Smooth muscle cell of the brain vasculature (primary cell): ENCODE data around the gene RTP1.
"Not testable (repeated sequence)": the region's sequence is repeated elsewhere in the genome, so short reads cannot be mapped to it uniquely, and the experiment has no call there.

Source experiments
- DNase-seq: peaks from one replicate; pipeline ENCODE4 v3.0.0-alpha.2; 2012; ENCODE audit warnings: low read depth, low spot score

Gene RTP1

GRCh38 chr3:187198490-187198889 is 1.2 kb downstream of the RTP1 start:
- DNase-seq: no peak

GRCh38 chr3:187199463-187200050 is 2.3 kb downstream of the RTP1 start:
- not testable (repeated sequence) for DNase-seq

GRCh38 chr3:187205683-187206082 is 8.4 kb downstream of the RTP1 start:
- DNase-seq: no peak

GRCh38 chr3:187207062-187207461 is 9.8 kb downstream of the RTP1 start:
- no peak for DNase-seq

GRCh38 chr3:187207624-187208023 is 10.3 kb downstream of the RTP1 start:
- no peak for DNase-seq

DNA sequence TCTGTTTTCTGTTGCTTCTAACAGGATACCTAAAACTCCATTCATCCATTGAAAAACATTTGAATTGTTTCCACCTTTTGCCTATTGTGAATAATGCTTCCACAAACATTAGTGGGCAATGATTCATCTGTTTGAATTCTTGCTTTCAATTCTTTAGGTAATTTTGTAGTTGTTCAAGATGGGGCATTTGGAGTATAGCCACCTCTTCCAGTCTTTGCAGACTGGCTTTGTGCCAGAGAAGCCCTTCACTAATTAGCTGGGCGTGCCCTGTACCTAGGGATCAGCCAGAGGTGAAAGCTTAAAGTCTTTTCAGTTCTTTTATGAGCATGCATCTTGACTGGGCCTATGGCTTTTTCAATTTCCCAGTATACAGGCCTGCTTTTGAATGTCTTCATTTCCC is 10.9 kb downstream of the RTP1 start:
- no peak for DNase-seq

- DNase-seq: no peak
Observed at GRCh38 chr3:187209491-187209890, 12.2 kb downstream of the RTP1 start.

DNA sequence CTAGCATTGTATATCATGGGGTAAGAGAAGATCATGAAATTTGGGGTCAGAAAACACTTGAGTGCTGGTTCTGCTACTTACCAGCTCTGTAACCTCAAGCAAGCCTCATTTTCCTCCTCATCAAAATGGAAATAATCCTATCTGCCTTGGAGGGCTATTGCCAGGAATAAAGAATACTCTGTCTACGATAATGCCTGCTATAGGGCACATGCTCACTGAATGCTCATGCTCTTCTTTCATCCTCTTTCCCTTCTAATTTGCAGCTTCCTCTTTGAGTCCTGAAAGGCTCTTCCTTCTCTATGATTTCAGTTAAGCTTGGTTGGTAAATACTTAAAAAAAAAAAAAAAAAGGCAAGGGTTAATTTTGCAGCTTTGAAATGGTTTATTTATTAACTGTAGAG is 12.8 kb downstream of the RTP1 start:
- no peak for DNase-seq

GRCh38 chr3:187210545-187211327 is 13.4 kb downstream of the RTP1 start:
- no peak for DNase-seq

- no peak for DNase-seq
Observed at GRCh38 chr3:187211532-187212195, 14.4 kb downstream of the RTP1 start.

DNA sequence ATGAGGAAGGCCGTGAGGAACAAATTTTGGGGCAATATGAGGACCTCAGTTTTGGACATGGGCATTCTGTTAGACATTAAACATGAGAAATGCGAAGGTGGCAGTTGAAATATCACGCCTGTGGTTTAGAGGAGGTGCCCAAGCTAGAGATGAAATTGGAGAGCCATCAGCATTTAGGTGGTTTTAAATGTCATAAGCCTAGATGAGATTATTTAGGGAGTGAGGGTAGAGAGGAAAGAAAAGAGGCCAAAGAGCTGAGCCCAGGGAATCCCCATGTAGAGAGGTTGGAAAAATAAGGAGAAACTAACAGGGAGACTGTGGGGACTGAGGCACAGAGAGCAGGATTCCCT is 14.9 kb downstream of the RTP1 start:
- DNase-seq: no peak

- DNase-seq: no peak
Observed at GRCh38 chr3:187212705-187213104, 15.4 kb downstream of the RTP1 start.

DNA sequence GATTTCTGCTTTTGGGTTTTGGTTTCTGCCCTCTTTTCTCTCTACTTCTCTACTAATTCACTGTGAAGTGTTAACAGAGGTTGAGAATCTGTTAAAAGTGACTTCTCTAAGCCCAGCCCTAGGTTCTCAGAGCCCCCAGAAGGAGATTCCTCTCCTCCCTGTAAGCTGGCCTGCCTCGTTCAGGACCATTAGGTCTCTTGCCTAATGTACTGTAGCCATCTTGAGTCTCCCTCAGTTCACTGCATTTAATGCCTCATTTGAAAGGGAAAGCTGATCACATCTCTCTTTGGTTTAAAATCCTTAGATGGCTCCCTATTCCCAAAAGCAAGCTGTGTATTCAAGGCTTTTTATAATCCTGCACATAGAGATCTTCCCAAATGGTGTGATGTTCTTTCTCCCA is 16.3 kb downstream of the RTP1 start:
- no peak for DNase-seq

DNA sequence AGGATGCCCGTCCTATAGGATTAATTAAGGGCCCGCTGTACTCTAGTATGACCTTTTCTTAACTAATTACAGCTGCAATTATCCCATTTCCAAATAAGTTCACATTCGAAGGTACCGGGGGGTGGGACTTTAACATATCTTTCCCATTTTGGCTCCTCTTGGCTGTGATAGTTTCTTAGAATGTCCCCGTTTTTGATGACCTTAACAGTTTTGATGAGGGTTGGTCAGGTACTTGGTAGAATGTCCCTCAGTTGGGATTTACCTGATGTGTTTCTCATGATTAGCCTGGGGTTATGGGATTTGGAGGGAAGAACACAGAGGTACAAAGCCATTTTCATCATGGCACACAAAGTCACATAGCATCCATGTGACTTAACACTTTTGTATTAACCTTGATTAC is 18.2 kb downstream of the RTP1 start:
- no peak for DNase-seq

DNA sequence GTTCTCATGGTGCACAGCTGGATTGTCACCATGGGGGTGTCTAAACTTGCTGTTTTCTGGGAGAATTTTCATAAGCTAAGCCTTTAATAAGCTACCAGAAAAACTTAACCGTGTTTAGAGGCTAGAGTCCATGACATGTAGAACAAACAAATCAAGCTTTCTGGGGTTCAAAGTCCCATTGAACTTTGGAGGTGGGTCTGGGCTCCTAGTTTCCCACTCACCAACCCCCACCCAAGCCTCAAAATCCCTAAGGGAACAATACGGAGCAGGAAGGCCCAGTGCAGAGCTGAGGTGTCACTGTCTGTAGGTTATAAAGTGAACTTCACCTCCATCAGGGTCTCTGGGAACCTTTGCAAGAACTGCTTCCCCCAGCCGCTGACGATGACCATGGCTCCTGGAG is 25.5 kb downstream of the RTP1 start:
- no peak for DNase-seq

DNA sequence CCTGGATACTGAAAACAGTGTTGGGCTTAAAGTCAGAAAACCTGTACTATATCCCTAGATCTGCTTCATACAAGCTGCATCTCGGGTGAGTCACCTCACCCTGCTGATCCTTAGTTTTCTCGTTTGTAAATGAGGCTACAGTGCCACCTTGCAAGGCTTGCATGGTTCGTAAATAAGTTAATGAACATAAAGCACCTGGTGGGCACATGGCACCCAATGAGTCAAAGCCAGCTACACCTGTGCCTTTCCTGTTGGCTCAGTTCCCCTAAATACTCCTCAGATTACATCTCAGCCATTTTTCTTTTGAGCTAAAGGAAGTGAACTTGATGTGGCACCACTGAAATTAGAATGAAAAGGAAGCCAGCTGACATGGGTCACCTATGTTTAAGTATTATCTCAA is 26.5 kb downstream of the RTP1 start:
- no peak for DNase-seq

GRCh38 chr3:187227658-187228258 is 30.5 kb downstream of the RTP1 start:
- no peak for DNase-seq

DNA sequence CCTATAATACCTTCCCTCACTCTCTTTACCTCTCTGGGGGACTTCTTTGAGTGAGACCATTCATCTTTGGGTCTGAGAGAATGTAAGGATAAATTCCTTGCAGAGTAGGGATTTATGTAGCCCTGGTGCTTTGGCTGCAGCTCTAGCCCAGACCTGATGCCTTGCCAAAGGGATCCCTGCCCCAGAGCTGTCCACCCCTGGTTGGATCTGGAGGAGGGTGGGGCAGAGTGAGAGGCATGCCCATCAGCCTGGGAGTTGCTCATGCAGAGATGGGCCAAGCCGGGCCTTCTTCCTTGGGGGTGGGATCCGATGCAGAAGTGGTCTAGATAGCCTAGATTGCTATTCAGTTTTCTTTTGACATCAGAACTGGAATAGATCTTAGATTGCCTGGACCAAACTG is 31.5 kb downstream of the RTP1 start:
- DNase-seq: no peak

DNA sequence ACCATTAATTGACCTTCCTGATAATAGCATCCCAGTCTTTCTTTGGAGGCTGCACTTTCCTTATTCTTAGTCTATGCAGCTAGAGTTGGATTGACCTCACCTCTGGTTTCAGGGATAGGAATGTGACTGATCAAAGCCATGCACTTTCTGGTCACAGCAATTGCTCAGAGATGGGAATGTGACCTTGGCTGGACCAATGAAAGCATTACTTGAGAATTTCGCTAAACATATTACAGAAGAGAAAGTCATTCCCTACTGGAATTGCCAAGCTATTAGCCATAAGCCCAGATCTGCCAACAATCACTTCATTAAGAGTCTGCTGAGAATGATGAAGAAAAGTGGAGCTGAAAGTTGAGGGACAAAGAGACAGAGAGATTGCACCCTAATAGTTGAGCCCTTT is 32.7 kb downstream of the RTP1 start:
- DNase-seq: no peak

GRCh38 chr3:187236962-187237361 is 39.7 kb downstream of the RTP1 start:
- no peak for DNase-seq

- DNase-seq: no peak
Observed at GRCh38 chr3:187237741-187238140, 40.5 kb downstream of the RTP1 start.

- no peak for DNase-seq
Observed at GRCh38 chr3:187238239-187238638, 41.0 kb downstream of the RTP1 start.

DNA sequence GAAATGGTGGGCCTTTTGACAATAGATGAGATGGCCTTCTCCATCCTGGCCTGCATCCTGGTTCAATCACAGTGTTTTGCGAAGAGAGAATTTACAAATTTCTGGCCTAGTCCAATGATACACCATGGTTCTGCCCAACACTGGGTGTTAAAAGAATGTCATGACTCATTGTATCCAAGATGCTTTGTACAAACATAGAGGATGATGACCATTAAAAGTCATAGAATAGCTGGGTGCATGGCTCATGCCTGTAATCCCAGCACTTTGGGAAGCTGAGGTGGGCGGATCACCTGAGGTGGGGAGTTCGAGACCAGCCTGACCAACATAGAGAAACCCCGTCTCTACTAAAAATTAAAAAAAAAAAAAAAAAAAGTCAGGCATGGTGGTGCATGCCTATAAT is 41.5 kb downstream of the RTP1 start:
- DNase-seq: not testable (repeated sequence)
